ENCODE results near the gene BBC3.
"Not testable (repeated sequence)": the region's sequence is repeated elsewhere in the genome, so short reads cannot be mapped to it uniquely, and the experiment has no call there.

Gene BBC3

GRCh38 chr19:47269596-47269995, 38.6 kb upstream of the BBC3 start:
- no peak overlapping the region for H3K4me3 ChIP-seq (ENCODE audit: low read depth, low read length)
- ChIA-PET POLR2A (interaction anchor here (3.2 kb wide), 1 partner anchor 13 kb away, joined by 12 read pairs; the partner anchor contains the start of gene CCDC9), CTCF (interaction anchor here (0.7 to 1.7 kb wide), 3 partner anchors 12 to 24 kb away, joined by 3 to 5 read pairs (median 3); no protein-coding TSS in a partner anchor)
- no peak for DNase-seq (ENCODE audit: low read depth, low spot score)
- no peak for TF ChIP-seq CTCF (IDR thresholded peaks at IDR 0.05; ENCODE audit: insufficient read depth, low read length, missing control alignments)

- CTCF ChIA-PET = interaction anchor here (1.2 to 1.3 kb wide), 2 partner anchors 17 to 57 kb away, joined by 3 to 4 read pairs; no protein-coding TSS in a partner anchor
- POLR2A ChIA-PET = interaction anchor here (1.5 to 3.2 kb wide), 2 partner anchors 11 kb away, joined by 5 to 12 read pairs; partner anchors contain the start of gene CCDC9
- TF ChIP-seq CTCF (IDR thresholded peaks at IDR 0.05; ENCODE audit: insufficient read depth, low read length, missing control alignments) = no peak
- no peak overlapping the region for H3K4me3 ChIP-seq (ENCODE audit: low read depth, low read length)
- no peak for DNase-seq (ENCODE audit: low read depth, low spot score)
Observed at GRCh38 chr19:47268028-47268427, 37.0 kb upstream of the BBC3 start.

- POLR2A ChIA-PET = interaction anchor here (0.7 to 1.5 kb wide), 3 partner anchors 9 to 254 kb away, joined by 3 to 5 read pairs (median 3); no protein-coding TSS in a partner anchor
- CTCF ChIA-PET = interaction anchor here (1.2 kb wide), 1 partner anchor 17 kb away, joined by 4 read pairs; no protein-coding TSS in a partner anchor
- TF ChIP-seq CTCF (IDR thresholded peaks at IDR 0.05; ENCODE audit: insufficient read depth, low read length, missing control alignments) = no peak
- no peak overlapping the region for H3K4me3 ChIP-seq (ENCODE audit: low read depth, low read length)
- no peak for DNase-seq (ENCODE audit: low read depth, low spot score)
Observed at GRCh38 chr19:47267350-47267759, 36.4 kb upstream of the BBC3 start.

GRCh38 chr19:47266401-47266941, 35.5 kb upstream of the BBC3 start:
- no peak for DNase-seq (ENCODE audit: low read depth, low spot score)
- ChIA-PET CTCF (no interaction called here), POLR2A (interaction anchor here (0.7 to 1.5 kb wide), 4 partner anchors 9 to 255 kb away, joined by 3 to 5 read pairs (median 3); no protein-coding TSS in a partner anchor)
- TF ChIP-seq CTCF (IDR thresholded peaks at IDR 0.05; ENCODE audit: insufficient read depth, low read length, missing control alignments) = no peak
- no peak overlapping the region for H3K4me3 ChIP-seq (ENCODE audit: low read depth, low read length)

GRCh38 chr19:47264629-47265028, 33.6 kb upstream of the BBC3 start:
- H3K4me3 ChIP-seq (ENCODE audit: low read depth, low read length) = no peak overlapping the region
- ChIA-PET POLR2A (no interaction called here), CTCF (no interaction called here)
- TF ChIP-seq CTCF (IDR thresholded peaks at IDR 0.05; ENCODE audit: insufficient read depth, low read length, missing control alignments) = no peak
- no peak for DNase-seq (ENCODE audit: low read depth, low spot score)

GRCh38 chr19:47261946-47262793, 31.2 kb upstream of the BBC3 start:
- not testable (repeated sequence) for H3K4me3 ChIP-seq (ENCODE audit: low read depth, low read length); DNase-seq (ENCODE audit: low read depth, low spot score)
- ChIA-PET CTCF (interaction anchor here (0.9 to 2.2 kb wide), 5 partner anchors 10 to 86 kb away, joined by 3 to 7 read pairs (median 4); no protein-coding TSS in a partner anchor), POLR2A (interaction anchor here (0.8 to 1.3 kb wide), 4 partner anchors 10 to 18 kb away, joined by 3 to 7 read pairs (median 3); partner anchors contain the start of gene INAFM1)

Data from AG04449 (cell line).